Measurements from ENCODE around the gene MEIOSIN. TPM values are rescaled to one million over a fixed set of nuclear protein-coding genes. Genes with fewer than 3 reads are reported as not detected.

The MEIOSIN gene
- total RNA-seq, 2 donors from 2014 or later, result 0.78 to 0.90 TPM

DNA sequence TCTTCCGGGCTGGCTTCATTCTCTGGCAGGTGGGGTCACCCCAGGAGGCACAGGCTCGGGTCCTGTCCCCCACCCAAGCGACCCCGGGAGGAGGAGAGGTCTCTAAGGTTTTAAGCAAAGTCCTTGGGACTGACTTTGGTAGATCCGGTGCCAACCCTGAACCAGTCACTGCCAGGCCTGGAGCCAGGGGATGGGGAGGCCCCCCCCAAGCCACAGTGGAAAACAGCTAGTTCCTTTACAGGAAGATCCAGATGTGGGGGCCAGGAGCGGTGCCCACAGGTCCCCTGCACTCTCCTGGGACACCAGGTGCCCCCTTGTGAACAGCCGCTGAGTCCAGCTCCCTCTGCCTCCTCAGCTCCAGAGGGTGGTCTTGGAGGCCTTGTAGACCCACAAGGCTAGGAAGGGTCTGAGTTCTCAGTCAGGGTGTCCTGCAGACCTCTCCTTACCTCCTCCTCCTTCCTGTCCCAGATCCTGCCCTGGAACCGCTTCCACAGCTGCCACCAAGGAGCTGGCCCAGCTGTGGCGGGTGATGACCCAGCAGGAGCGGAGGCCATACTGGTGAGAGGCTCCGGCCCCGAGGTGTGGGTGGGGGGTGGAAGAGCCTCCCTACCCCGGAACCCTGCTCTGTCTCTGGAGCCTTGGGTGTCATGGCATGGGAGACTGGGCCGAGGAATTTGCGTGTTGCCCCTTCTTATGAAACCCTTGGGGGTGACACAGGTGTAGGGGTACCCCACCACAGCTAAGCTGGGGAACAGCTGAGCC is 29.8 kb downstream of the MEIOSIN start:
- H3K4me3 ChIP-seq, result no peak overlapping the region
- H3K27me3 ChIP-seq, result no peaks in the 10 kb centered on the region
- DNase-seq (ENCODE audit: low spot score), result no peak
- H3K9me3 ChIP-seq, result no peaks in the 10 kb centered on the region
- H3K27ac ChIP-seq, result peak overlapping the region; percentile 93 to 96
- TF ChIP-seq, protein P1, sequence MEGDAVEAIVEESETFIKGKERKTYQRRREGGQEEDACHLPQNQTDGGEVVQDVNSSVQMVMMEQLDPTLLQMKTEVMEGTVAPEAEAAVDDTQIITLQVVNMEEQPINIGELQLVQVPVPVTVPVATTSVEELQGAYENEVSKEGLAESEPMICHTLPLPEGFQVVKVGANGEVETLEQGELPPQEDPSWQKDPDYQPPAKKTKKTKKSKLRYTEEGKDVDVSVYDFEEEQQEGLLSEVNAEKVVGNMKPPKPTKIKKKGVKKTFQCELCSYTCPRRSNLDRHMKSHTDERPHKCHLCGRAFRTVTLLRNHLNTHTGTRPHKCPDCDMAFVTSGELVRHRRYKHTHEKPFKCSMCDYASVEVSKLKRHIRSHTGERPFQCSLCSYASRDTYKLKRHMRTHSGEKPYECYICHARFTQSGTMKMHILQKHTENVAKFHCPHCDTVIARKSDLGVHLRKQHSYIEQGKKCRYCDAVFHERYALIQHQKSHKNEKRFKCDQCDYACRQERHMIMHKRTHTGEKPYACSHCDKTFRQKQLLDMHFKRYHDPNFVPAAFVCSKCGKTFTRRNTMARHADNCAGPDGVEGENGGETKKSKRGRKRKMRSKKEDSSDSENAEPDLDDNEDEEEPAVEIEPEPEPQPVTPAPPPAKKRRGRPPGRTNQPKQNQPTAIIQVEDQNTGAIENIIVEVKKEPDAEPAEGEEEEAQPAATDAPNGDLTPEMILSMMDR (IDR thresholded peaks at IDR 0.05), result no peak
- H3K36me3 ChIP-seq, result no peaks in the 10 kb centered on the region
- peaks cover 0 to 58% of the 10 kb centered on the region in 2 donors for H3K4me1 ChIP-seq

DNA sequence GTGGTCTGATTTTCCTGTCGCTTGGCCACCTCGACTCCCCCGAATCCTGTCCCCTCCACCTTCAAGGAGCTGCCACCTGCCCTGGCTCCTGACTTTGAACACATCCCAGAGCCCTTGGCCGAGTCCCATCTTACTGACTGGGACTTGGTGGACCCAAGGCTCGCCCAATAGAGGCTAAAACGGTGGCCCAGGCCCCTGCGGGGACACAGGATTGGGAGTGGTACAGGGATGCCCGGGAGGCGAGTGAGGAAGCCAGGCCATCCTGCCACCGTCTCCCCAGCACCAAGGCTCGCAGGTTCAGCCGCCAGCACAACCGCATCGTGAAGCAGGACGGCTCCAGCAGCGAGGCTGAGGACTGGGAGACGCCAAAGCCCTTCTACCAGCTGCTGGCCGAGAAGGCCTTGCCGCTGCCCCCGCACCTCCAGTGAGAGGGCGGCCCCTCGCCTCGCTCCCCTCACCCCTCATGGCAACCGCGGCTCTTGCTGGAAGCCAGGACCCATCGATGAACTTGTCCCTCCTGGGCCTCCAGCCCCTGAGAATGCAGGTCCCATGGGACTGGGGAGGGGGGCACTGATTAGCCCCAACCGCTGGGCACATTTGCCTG is 30.6 kb downstream of the MEIOSIN start:
- peak overlapping the region; percentile 93 to 96 for H3K27ac ChIP-seq
- TF ChIP-seq, protein P1 (IDR thresholded peaks at IDR 0.05), result no peak
- no peaks in the 10 kb centered on the region for H3K9me3 ChIP-seq
- peaks cover 0 to 58% of the 10 kb centered on the region in 2 donors for H3K4me1 ChIP-seq
- no peaks in the 10 kb centered on the region for H3K27me3 ChIP-seq
- H3K4me3 ChIP-seq, result no peak overlapping the region
- DNase-seq (ENCODE audit: low spot score), result no peak
- H3K36me3 ChIP-seq, result no peaks in the 10 kb centered on the region

DNA sequence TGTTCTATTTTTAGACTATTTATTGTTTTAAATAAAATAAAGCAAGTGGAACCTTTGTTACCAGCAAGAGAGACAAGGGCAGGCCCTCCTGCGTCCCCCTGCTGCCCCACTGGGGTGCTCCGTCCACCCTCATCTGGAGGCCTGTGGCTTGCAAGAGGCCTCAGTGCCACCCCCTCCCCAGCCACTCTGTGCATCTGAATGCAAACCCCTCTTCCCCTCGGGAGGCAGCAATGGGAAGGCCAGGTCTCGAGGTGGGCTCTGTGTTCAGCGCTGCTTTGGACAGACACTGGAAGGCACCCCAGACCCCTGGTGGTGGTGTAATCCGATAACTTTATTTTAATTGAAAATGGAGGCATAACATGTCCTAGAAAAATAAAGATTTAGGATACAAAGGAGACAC is 31.2 kb downstream of the MEIOSIN start:
- Histone ChIP-seq H3K27me3 (no peaks in the 10 kb centered on the region), H3K27ac (peak overlapping the region; percentile 93 to 96), H3K36me3 (no peaks in the 10 kb centered on the region), H3K9me3 (no peaks in the 10 kb centered on the region), H3K4me1 (peaks cover 0 to 59% of the 10 kb centered on the region in 2 donors), H3K4me3 (no peak overlapping the region)
- TF ChIP-seq, protein P1 (IDR thresholded peaks at IDR 0.05), result no peak
- DNase-seq (ENCODE audit: low spot score), result no peak

DNA sequence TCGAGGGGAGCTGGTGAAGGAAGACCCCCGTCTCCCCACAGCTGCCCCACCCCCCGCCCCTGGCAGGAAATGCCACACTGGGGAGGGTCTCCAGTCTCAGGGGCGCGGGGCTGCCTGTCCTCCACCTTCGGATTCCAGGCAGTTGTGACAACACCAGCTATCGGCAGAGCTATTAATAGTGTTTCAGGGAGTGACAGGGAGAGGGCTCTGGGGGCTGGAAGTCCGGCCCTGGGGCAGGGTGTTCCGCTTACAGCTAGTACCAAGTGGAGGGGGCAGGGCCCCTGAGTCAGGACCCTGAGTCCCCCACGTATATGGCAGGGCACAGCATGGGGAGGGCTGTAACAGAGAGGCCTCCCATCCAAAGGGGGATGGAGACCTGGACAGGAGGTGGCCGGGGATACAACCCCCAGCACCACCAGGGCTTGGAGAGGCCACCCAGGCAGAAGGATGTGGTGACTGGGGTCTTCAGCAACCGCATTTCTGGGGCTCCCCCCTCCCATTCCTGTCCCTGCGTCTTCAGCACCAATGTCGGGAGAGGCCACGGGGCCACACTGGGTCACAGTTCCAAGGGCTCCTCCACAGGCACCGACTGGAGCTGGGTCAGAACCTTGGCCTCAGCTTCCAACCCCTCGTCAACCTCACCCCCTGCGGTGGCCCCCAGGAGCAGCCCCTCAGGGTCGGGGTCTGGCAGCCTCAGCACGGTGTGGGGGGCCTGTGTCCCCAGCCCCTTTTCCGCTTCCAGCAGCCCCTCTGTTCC is 31.9 kb downstream of the MEIOSIN start:
- Histone ChIP-seq H3K36me3 (no peaks in the 10 kb centered on the region), H3K4me1 (peaks cover 0 to 65% of the 10 kb centered on the region in 2 donors), H3K4me3 (peak overlapping the region in 1 of 2 donors; percentile 11), H3K27me3 (no peaks in the 10 kb centered on the region), H3K9me3 (no peaks in the 10 kb centered on the region), H3K27ac (peak overlapping the region; percentile 93 to 96)
- TF ChIP-seq, protein P1 (IDR thresholded peaks at IDR 0.05), result no peak
- no peak for DNase-seq (ENCODE audit: low spot score)

DNA sequence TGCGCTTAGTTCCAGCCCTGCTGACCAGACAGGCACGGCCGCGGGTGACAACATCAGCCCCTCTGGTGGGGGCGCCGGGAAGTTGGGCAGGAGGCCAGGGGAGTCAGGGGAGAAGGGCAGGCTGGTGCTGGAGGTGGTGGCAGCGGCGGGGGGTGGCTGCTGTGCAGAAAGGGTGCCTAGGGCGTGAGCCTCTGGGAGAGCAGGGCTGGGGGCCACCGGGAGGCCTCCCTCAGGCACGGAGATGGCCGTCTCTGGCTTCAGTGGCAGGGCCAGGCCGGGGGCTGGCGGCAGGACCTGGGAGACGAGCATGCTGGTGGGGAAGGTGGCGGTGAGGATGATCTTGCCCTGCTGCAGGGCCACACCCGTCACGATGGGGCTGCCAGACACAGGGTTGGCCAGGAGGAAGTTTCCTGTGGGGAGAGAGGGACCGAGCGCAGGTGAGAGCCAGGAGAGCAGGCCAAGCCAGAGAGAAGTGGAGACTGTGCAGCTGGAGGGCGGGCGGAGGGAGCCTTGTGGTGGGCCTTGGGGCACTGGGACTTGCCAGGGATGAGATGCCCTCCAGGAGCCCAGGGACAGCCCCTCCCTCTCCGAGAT is 32.6 kb downstream of the MEIOSIN start:
- no peak for DNase-seq (ENCODE audit: low spot score)
- no peaks in the 10 kb centered on the region for H3K36me3 ChIP-seq

More for the DNA sequence above, 32.6 kb downstream of the MEIOSIN start:
- H3K27me3 ChIP-seq, result no peaks in the 10 kb centered on the region
- peak overlapping the region in 1 of 2 donors; percentile 69 for H3K4me3 ChIP-seq
- TF ChIP-seq, protein P1 (IDR thresholded peaks at IDR 0.05), result no peak
- H3K27ac ChIP-seq, result peak overlapping the region; percentile 93 to 96
- H3K9me3 ChIP-seq, result no peaks in the 10 kb centered on the region
- peaks cover 0 to 72% of the 10 kb centered on the region in 2 donors for H3K4me1 ChIP-seq
